Endothelial cell (in vitro differentiated cells): ENCODE data around the gene FLOT1. TPM values are rescaled to one million over a fixed set of nuclear protein-coding genes. Genes with fewer than 3 reads are reported as not detected.

Experiments
- DNase-seq: peaks from one replicate; pipeline ENCODE4 v3.0.0; 2021; ENCODE audit warnings: low spot score
- H3K27ac Mint-ChIP-seq: one replicate; pipeline ENCODE4 v1.8.0; 2021; ENCODE audit warnings: mixed read lengths, inconsistent platforms; ENCODE audit not compliant: unreplicated experiment
- H3K27me3 Mint-ChIP-seq: one replicate; pipeline ENCODE4 v1.8.0; 2021; ENCODE audit warnings: mild to moderate bottlenecking, moderate library complexity, mixed read lengths, inconsistent platforms; ENCODE audit not compliant: unreplicated experiment
- H3K36me3 Mint-ChIP-seq: one replicate; pipeline ENCODE4 v1.8.0; 2021; ENCODE audit warnings: mild to moderate bottlenecking, low read depth, mixed read lengths, inconsistent platforms; ENCODE audit not compliant: unreplicated experiment
- H3K4me1 Mint-ChIP-seq: one replicate; pipeline ENCODE4 v1.8.0; 2021; ENCODE audit warnings: mild to moderate bottlenecking, mixed read lengths, inconsistent platforms; ENCODE audit not compliant: unreplicated experiment
- H3K4me3 Mint-ChIP-seq: one replicate; pipeline ENCODE4 v1.8.0; 2021; ENCODE audit warnings: mild to moderate bottlenecking, mixed read lengths, inconsistent platforms; ENCODE audit not compliant: unreplicated experiment
- H3K9me3 Mint-ChIP-seq: one replicate; pipeline ENCODE4 v1.8.0; 2021; ENCODE audit warnings: mixed read lengths, inconsistent platforms; ENCODE audit not compliant: unreplicated experiment
- total RNA-seq: library from RNA; stranded (reverse); fragmentation: NEBNext Ultra II Directional; extraction: Animal tissue kit (Norgen Biotek cat#: 25700); gene quantifications from one replicate; pipeline ENCODE4 v1.2.1, GENCODE V29; 2021; ENCODE audit not compliant: unreplicated experiment
- TF ChIP-seq, protein P1 (sequence below): fragments of 200-600 bp; sonication (generic); IDR thresholded peaks from one replicate; pipeline ENCODE4 v1.5.0; 2021; ENCODE audit warnings: antibody characterized with exemption; ENCODE audit not compliant: unreplicated experiment

Gene FLOT1
- total RNA-seq, 1 donor from 2014 or later: 136 TPM

DNA sequence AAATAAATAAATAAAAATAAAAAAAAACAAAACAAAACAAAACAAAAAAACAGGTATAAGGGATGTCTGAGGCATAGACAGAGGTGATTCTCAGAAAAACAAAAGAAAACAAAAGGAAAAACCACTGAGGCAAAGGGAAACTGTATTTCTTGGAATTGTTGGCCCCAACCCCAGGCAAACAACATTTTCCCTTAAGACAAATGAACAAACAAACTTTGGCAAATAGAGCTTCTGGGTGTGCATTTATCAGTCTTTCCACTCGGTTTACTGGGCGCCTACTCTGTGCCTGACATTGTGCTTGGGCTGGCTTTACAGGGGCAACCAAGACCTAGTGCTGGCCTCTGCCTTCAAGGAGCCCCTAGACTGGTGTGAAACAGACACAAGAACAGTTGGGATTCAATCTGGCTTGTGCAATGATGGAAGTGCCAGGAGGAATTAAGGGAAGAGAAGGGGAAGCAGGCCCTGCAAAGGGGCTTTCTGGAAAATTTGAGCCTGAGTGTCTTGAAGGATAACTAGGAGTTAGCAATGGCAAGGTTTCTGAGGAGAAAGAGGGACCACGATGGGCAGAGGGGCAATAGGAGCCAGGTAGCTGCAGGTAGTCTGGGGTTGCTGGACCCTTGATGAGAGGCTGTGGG, 35.6 kb upstream of the FLOT1 start:
- peaks cover 4% of the 10 kb centered on the region for H3K4me1 Mint-ChIP-seq

DNA sequence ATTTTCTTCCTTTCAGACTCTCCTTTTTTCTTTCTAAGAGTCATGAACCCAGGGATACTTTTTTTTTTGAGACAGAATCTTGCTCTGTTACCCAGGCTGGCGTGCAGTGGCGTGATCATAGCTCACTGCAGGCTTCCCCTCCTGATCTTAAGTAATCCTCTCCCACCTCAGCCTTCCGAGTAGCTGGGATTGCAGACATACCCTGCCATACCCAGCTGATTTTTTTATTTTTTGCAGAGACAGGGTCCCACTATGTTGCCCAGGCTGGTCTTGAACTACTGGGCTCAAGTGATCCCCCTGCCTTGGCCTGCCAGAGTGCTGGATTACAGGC, 34.6 kb upstream of the FLOT1 start:
- peaks cover 4% of the 10 kb centered on the region for H3K36me3 Mint-ChIP-seq
- TF ChIP-seq, protein P1, sequence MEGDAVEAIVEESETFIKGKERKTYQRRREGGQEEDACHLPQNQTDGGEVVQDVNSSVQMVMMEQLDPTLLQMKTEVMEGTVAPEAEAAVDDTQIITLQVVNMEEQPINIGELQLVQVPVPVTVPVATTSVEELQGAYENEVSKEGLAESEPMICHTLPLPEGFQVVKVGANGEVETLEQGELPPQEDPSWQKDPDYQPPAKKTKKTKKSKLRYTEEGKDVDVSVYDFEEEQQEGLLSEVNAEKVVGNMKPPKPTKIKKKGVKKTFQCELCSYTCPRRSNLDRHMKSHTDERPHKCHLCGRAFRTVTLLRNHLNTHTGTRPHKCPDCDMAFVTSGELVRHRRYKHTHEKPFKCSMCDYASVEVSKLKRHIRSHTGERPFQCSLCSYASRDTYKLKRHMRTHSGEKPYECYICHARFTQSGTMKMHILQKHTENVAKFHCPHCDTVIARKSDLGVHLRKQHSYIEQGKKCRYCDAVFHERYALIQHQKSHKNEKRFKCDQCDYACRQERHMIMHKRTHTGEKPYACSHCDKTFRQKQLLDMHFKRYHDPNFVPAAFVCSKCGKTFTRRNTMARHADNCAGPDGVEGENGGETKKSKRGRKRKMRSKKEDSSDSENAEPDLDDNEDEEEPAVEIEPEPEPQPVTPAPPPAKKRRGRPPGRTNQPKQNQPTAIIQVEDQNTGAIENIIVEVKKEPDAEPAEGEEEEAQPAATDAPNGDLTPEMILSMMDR: no peak
- H3K27me3 Mint-ChIP-seq: peaks cover 2% of the 10 kb centered on the region
- peaks cover 3% of the 10 kb centered on the region for H3K4me1 Mint-ChIP-seq
- no peak for DNase-seq
- H3K9me3 Mint-ChIP-seq: no peaks in the 10 kb centered on the region
- H3K27ac Mint-ChIP-seq: no peak overlapping the region
- no peak overlapping the region for H3K4me3 Mint-ChIP-seq

More for the DNA sequence above, 35.6 kb upstream of the FLOT1 start:
- Mint-ChIP-seq H3K27me3 (peaks cover 2% of the 10 kb centered on the region), H3K36me3 (peaks cover 4% of the 10 kb centered on the region), H3K4me3 (no peak overlapping the region), H3K27ac (no peak overlapping the region), H3K9me3 (no peaks in the 10 kb centered on the region)
- no peak for DNase-seq
- TF ChIP-seq, protein P1: no peak

DNA sequence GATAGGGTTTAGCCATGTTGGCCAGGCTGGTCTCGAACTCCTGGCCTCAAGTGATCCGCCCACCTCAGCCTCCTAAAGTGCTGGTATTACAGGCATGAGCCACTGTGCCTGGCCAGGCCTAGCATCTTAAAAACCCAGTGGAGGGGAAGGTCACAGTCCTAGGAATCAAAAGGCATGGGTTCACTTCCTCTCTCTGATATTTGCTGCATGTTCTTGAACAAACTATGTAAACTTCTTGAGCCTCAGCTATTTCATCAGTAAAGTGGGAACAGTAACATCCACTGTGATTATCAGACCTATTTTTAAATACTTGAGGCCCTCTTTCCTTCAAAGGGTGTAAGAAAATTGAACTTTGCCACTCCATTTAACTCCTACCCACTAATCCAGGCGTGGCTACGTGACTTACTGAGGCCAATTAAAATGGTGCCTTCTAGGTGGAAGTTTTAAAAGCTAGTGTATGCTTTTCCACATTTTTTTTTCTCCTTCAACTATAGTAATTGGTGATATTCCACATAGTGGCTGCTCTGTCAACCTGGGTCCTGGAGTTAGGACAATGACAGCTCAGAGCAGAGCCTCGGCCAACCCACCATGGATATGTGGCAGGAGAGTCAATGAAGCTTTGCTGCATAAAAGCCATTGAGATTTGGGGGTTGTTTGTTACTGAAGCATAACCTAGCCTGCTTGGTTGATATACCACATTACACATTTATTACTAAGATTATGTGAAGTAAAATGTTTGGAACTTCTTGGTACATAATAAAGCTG, 34.1 kb upstream of the FLOT1 start:
- H3K36me3 Mint-ChIP-seq: peaks cover 4% of the 10 kb centered on the region
- H3K27me3 Mint-ChIP-seq: peaks cover 2% of the 10 kb centered on the region
- H3K9me3 Mint-ChIP-seq: no peaks in the 10 kb centered on the region
- TF ChIP-seq, protein P1: no peak
- H3K4me3 Mint-ChIP-seq: no peak overlapping the region
- H3K27ac Mint-ChIP-seq: no peak overlapping the region
- H3K4me1 Mint-ChIP-seq: no peaks in the 10 kb centered on the region
- no peak for DNase-seq

DNA sequence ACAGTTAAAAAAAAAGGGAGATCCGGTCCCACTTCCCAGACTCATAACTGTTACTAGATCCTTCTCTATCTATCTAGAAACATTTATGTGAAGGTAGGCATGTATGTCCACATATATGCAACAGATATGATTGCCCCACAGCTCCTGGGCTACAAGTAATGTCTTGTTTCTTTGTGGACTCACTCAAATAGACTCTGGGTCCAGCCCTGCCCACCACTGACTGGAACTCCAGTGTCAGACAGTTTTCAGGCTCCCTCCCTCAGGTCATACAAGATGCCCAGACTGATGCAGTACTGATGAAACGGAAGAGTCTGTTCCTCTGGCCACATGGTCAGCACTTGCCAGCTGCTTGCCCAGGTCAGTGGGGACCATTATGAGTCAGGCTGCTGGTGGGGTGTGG, 32.6 kb upstream of the FLOT1 start:
- TF ChIP-seq, protein P1: no peak
- Mint-ChIP-seq H3K36me3 (no peaks in the 10 kb centered on the region), H3K4me1 (peaks cover 5% of the 10 kb centered on the region), H3K4me3 (no peak overlapping the region), H3K27me3 (peaks cover 2% of the 10 kb centered on the region), H3K9me3 (no peaks in the 10 kb centered on the region), H3K27ac (no peak overlapping the region)
- DNase-seq: no peak

DNA sequence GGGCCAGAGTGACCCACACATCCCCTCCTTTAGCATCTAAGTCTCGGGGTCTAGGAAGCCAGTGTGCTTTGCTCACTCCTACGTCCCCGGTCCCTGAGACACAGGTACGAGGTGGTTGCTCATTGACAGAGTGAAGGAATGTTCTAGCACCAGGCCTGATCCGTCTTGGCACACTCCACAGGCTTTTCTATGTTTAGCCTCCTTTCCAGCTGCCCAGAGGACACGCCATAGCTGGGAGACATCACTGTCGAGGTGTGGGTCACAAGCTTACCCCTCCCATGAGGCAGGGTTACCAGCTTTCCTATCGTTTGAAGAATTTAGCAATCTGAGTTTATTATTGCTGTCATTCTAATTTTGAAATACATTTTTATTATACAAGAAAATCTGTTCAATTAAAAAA, 32.2 kb upstream of the FLOT1 start:
- H3K9me3 Mint-ChIP-seq: no peaks in the 10 kb centered on the region
- no peak overlapping the region for H3K4me3 Mint-ChIP-seq
- TF ChIP-seq, protein P1: no peak
- H3K27me3 Mint-ChIP-seq: peaks cover 2% of the 10 kb centered on the region
- DNase-seq: no peak
- no peaks in the 10 kb centered on the region for H3K36me3 Mint-ChIP-seq
- H3K4me1 Mint-ChIP-seq: peaks cover 9% of the 10 kb centered on the region
- no peak overlapping the region for H3K27ac Mint-ChIP-seq
